GM12872 (cell line): ENCODE measurements around the gene CNN2.

Source experiments
- CTCF ChIP-seq: IDR thresholded peaks from 3 replicates; pipeline ENCODE4 v1.5.1; 2011; ENCODE audit warnings: low read depth, mild to moderate bottlenecking, low read length, moderate library complexity; ENCODE audit not compliant: insufficient read depth

CNN2 gene

GRCh38 chr19:1019980-1020867 lies 6.2 kb upstream of the CNN2 start:
- TF ChIP-seq CTCF = no peak

GRCh38 chr19:1020868-1021425 lies 5.5 kb upstream of the CNN2 start, which contains the start of gene TMEM259:
TMEM259 (minus strand) TSS chr19:1021123; CDS start chr19:1020996, 127 bp downstream.
- TF ChIP-seq CTCF = no peak

- no peak for TF ChIP-seq CTCF
Observed at GRCh38 chr19:1026783-1027649, 608 bp downstream of the CNN2 start.

GRCh38 chr19:1027650-1028061 lies 1.2 kb downstream of the CNN2 start:
- TF ChIP-seq CTCF = no peak

- TF ChIP-seq CTCF = no peak
Observed at GRCh38 chr19:1028062-1028926, 1.9 kb downstream of the CNN2 start.

GRCh38 chr19:1032264-1032867 lies 6.0 kb downstream of the CNN2 start:
- no peak for TF ChIP-seq CTCF
